NCI-H1436 treated with DMSO at 0.1 percent for 48 hours (cell line): ENCODE measurements around the gene L3MBTL2.

Source experiments
- DNase-seq: peaks from one replicate; lab custom pipeline; 2025; lab: John Stamatoyannopoulos, UW

The L3MBTL2 gene

DNA sequence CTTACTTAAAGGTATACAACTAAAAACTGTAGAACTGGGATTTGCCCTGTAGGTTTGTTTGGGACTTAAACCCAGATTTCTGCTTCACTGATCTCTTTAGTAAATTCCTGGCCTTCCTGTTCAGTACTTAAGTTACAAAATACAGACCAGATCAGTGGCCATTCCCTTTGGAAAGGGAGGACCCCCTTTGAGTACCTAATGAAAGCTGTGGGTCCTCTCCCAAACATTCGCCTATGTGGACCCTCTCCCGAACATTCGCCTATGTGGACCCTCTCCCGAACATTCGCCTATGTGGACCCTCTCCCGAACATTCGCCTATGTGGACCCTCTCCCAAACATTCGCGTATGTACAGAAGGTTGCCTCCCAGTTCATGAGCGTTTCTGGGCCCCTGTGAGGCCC is 10.3 kb downstream of the L3MBTL2 start:
- DNase-seq = no peak

DNA sequence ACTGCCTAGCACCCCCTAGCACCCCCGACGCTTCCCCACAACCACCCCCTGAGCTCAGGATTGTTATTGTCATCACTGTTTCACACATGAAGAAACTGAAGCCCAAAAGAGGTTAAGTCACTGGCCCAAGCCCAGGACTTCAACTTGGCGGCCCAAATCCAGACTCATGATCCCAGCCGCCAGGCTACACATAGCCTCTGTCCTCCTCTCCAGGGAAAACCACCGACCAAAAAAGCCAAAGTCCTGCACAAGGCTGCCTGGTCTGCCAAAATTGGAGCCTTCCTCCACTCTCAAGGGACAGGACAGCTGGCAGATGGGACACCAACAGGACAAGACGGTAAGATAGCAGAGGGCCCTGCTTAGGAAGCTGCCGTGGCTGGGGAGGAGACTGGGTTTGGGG is 10.8 kb downstream of the L3MBTL2 start:
- DNase-seq = no peak

DNA sequence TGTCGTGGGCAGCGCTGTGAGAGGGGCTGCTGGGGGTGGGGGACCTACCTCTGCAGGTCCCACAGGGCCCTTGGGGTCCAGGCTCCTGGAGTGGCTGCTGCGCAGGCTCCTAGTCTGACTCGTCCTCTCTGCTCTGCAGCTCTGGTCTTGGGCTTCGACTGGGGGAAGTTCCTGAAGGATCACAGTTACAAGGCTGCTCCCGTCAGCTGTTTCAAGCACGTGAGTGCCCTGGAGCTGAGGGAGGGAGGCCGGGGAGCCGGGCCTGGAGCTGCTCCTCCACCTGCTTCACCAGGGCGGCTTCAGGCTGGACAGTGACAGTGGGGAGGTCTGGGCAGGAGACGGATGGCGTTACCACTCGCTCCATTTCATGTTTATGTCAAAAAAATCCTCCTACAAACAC is 11.9 kb downstream of the L3MBTL2 start:
- no peak for DNase-seq

DNA sequence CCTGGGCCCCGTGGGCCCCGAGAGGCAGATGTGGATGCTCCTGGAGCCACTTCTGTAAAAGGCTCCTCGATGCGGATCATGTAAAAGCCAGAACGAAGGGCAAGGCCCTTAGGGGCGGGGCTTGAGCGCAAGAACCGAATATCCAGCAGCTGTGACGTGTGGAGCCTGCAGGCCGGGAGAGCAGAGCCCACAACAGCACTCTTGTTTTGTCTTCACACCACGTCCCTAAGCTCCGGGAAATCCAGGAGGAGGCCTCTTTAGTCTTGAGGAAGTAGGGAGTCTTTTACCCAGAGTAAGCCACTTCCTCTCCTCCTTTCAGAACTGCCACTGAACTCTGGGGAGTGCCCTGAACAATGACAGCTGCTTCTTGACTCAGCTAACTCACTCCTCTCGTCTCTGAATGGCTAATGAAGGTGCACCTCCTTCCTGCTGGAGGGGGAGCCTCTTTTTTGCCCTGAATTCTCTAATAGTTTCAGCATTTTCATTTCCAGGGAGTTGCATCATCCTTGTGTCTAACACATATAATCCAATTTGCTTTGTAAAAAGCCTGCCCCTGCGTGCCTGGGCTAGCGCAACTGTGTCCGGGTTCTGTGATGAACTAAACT is 12.5 kb downstream of the L3MBTL2 start:
- peak; percentile 12 for DNase-seq

DNA sequence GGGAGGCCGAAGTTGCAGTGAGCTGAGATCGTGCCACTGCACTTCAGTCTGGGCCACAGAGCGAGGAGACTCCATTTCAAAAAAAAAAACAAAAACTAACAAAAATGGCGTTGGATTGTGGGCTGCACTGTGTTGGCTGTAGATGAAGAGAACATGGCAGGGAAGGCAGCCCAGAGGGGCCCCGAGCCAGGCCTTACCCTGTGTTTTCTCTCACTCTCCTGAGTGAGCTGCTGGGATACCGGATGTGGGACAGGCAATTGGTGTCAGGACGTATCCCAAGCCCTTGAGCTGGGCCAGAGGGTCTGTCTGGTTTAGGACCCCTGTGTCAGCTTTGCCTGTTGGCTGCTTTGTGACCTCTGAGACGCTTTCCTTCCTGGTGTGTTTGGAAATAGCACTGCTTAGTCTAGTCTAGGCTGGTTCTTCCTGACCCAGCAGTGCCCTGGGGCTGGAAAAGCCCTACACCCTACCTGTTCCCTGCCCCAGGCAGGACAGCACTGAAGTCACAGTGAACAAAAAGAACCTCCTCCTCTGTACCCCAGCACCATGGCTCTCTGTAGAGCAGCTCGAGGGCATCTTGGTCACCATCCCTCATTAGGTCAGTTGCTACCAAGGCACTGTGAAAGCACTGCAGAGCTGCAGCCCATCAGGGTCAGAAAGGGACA is 17.9 kb downstream of the L3MBTL2 start:
- DNase-seq = no peak

DNA sequence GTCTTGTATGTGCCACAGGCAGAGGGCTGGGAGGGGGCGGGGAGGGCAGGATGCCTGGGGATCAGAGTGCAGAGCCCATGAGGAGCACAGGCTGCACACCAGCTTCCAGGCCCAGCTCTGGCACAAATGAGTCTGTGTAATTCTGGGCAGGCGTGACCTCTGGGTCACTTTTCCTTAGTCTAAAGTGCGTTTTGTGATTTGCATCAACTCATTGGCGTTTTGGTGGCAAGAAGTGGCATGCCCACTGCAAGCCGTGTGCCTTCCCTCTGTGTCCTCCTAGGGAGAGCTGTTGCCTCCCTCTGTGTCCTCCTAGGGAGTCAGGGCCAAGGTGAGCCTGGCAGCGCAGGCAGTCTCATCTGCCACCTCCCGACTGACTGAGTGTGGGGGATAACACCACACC is 18.4 kb downstream of the L3MBTL2 start:
- DNase-seq = no peak

DNA sequence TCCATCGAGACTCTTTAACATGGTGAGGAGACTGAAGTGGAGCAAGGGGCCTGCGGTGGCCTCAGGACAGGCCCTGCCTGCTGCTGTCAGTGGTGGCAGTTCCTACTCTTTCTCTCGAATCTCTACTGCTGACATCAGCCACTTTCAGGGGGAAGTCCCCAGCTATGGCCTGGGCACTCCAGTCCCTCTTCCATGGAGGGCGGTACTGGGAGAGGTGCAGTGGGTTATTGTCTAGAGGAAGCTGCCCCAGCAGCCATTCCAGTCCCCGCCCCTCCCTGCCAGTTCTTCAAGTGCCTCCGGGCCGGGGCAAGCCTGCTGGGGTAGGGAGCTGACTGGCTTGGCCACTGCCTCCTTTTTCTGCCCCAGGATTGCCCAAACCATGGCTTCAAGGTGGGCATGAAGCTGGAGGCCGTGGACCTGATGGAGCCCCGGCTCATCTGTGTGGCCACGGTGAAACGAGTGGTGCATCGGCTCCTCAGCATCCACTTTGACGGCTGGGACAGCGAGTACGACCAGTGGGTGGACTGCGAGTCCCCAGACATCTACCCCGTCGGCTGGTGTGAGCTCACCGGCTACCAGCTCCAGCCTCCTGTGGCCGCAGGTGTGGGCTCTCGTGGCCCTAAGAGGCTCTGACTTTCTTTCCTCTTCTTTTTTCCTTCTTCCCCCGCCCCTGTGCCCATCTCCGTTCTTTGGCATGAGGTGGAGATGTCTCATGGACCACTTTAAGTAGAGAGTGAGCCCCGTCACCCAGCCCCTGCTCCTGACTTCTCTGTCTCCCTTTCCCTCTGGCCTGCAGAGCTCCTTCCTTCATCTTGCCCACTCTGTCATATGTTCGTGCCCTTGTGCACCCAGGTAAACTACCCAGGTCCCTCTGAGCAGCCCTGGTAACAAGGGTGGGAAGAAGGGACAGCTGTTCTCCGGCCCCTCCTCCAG is 21.9 kb downstream of the L3MBTL2 start:
- DNase-seq = no peak

DNA sequence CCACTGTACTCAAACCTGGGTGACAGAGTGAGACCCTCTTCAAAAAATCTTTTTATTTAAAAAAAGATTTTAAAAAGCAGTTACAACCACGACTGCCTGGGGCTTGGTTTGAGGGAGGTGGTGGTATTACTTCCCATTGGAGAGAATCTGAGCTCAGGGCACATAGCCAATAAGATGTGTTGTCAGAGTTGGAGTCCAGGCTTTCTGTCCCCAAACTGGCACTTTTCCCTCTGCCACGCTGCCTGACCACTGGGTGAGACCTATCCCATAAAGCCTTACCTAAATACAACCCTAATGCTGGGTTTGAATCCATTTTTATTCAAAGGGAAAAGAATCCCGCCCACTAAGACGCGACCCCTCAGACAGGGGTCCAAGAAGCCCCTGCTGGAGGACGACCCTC is 24.1 kb downstream of the L3MBTL2 start:
- no peak for DNase-seq

DNA sequence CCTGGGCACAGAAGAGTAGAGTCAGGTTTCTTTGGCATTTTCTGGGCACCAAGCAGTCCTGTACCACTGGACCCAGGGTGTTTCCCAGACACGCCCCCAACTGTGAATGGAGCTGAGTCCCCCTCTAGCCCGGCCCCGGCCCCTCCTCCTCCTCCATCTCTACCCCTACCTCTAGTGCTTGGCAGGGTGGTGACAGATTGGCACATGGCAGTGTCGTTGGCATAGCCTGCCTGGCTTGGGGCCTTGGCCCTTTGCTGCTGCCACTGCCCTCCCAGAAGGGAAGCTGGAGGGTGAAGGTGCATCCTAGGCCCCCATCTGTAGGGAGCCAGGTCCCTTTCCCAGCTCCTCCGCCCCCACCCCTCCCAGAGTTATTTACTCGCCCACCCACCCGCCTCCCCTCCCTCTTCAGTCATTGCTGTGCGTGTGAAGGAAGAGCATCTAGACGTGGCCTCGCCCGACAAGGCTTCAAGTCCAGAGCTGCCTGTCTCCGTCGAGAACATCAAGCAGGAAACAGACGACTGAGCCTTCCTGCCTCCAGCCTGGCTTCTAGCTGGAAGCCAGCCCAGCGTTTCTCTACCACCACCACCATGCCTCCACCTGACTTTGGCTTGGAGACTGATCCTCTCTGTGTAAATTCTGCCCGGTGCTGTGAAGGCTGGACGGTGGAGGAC is 24.8 kb downstream of the L3MBTL2 start:
- no peak for DNase-seq

DNA sequence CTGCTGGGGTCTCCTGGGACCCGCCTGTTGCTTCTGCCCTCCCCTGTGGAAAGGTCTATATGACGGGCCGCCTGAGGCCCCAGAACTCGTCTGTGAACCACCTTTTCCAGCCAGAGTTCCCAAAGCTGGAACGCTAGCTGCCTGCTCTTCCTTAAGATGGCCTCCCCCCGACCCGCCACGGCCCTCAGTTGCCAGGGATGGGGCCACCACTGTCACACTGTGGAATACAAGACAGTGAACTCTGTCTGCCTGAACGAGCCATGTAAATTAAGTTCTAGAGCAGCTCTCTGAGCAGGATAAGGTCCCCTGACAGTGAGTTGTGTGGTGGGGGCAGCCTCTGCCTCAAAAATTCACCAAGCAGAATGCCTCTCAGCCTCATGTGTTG is 25.3 kb downstream of the L3MBTL2 start:
- DNase-seq = no peak

DNA sequence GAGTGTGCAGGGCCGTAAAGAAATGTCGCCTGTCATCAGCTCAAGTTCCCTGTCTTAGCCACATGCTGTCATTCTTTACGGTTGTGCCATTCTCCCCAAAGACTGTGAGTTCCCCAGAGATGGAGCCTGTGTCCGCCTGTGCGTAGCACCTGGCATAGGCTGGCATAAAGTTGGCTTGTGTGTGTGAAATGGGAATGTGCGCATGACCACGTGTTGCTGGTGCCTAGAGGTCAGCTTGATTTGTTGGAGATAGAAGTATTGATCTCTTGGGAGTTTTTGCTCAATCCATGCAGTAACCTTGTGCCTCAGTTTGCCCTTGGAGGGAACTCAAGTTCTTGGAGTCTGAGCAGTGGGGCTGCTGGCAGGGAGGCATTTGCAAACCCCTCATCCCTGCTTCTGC is 26.3 kb downstream of the L3MBTL2 start:
- DNase-seq = no peak

DNA sequence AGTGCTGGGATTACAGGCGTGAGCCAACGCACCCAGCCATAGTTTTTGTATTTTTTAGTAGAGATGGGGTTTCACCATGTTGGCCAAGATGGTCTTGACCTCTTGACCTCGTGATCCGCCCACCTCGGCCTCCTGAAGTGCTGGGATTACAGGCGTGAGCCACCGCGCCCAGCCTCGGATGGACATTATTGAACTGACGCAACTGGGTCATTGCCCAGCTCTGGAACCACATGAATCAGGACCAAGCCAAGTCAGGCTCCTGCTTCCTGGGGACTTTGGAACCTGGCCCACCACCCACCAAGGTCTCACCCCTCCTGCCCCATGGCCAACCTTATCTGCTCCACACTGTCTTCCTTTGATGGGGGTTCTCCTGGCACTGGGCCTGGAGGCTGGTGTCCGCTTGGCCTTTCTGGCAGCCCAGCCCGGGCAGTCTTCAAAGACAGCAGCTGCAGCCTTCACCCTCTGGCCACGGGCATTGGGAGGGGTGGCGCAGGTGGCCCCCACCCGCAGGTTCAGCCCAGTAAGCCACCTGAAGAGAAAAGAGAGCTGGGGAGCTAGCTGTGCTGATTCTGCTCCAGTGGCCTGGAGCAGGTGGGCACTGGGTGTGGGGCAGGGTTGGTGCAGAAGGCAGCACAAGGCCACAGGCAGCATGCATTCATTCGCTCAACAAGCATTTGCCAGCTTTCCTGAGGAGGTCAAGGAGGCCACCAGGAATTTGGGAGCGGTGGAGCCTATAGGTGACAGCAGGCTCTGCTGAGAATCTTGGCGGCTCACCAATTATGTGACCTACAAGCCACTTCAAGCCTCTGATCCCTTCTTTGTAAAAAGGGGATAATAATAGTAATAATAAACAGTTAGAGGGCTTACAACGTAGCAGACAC is 29.9 kb downstream of the L3MBTL2 start:
- DNase-seq = no peak

DNA sequence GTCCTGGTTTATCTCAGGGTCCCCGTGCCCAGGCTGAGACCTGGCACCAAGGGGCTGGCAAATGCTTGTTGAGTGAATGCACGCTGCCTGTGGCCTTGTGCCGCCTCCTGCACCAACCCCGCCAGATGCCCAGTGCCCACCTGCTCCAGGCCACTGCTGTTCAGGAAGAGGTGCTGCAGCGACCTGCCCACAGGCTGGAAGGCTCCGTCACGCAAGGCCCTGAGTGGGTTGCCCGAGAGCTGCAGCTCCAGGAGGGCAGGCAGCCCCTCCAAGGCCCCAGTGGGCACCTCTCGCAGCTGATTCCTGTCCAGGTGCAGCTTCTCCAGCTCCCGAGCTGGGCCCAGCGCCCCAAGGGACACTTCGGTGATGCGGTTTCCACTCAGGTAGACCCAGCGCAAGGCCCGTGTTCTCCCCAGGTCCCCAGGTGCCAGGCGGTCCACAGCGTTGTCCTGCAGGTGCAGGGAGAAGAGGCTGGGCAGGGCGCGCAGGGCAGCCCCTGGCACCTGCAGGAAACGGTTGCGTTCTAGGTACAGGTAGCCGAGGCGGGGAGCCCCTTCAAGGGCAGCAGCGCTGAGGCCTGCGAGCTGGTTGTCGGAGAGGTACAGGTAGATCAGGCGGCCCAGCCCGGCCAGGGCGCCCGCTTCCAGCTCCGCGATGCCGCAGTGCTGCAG is 32.1 kb downstream of the L3MBTL2 start:
- DNase-seq = no peak

DNA sequence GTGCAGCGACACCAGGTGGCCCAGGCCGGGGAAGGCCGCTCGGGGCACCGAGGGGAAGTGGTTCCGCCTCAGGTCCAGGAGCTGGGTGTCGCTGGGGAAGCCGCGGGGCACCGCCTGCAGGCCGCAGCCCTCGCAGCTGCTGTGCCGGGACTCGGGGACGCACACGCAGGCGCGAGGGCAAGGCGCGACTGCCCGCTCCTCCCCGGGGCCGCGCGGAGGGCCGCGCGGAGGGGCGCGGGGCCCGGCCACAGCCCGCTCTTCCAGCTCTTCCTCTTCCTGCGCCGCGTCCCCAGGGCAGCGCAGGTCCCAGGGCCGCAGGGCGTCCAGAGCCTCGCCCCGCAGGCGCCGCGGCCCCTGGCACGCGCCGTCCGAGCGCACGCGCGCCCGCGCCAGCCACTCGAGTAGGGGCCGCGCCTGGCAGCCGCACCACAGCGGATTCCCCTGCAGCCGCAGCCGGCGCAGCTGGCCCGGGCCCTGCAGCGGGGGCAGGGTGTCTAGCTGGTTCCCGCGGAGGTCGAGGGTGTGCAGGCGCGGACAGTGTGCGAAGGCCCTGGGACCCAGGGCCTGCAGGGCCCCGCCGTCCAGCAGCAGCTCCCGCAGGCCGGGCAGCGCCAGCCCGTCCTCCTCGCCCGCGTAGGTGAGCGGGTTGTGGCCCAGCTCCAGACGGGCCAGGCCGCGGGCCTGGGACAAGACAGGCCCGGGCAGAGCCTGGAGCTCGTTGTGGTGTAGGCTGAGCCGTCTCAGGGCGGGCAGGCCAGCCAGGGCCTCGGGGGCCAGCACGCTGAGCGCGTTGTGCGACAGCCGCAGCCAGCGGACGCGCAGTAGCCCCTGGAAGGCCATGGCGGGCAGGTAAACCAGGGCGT is 32.8 kb downstream of the L3MBTL2 start:
- DNase-seq = no peak

DNA sequence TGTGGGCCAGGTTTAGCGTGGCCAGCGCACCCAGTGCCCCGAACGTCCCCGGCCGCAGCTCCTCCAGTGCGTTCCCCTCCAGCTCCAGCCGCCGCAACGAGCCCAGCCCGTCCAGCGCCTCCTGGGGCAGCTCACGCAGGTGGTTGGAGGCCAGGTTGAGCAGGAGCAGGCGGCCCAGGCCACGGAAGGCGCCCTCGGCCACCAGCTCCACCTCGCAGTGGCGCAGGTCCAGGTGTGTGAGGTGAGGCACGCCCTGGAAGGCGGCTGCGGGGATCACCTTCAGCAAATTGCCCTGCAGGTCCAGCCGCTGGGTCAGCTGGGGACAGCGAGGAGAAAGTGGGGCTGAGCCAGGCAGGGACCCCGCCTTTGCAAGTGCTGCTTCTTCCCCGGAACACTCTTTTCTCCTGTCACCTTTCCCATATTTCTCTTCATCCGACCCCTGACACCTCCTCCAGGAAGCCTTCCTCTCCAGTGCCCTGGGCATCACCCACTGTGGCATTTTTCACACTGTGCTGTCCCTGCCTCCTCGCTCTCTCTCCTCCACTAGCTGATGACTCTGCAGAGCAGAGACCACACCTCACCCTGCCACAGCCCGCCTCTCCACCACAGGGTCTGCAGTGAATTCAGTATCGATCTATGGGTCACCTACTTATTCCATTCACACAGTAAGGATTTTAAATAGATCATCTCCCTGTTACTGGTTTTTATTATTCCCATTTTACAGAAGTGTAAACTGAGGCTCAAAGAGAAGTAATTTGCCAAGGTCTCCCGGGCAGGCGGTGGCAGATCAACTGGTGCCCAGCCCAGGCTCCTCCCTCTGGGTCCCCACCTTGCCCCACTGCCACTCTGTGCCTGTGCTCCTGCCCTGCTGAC is 33.7 kb downstream of the L3MBTL2 start:
- DNase-seq = no peak

DNA sequence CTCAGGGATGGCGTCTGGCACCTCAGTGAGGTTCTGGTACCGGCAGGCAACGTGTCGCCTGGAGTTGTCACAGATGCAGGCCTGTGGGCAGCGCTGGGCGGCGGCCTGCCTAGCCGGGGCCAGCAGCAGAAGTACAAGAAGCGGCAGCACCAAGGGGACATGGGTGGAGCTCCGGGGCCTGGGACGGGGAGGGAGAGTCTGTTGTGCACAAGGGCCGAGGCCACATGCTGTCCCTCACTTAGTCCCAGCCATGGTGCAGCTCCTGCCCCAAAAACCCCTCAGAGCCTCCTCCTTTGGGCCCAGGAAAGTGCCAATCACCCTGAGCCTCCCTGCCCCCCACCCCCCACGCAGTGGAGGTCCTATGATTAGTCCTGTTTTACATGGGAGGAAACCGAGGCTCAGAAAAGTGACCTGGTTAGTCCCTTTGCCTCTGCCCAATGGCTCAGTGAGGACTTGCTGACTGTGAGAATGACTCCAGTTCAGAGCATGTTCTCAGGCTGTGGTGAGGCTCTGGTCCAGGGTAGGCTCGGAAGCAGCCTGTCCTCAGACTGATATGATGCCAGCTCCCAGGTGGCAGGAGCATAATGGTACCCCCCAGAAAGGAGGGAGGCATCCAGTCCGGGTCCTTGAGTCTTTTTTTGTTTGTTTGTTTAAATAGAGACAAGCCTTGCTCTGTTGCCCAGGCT is 34.5 kb downstream of the L3MBTL2 start:
- DNase-seq = no peak

DNA sequence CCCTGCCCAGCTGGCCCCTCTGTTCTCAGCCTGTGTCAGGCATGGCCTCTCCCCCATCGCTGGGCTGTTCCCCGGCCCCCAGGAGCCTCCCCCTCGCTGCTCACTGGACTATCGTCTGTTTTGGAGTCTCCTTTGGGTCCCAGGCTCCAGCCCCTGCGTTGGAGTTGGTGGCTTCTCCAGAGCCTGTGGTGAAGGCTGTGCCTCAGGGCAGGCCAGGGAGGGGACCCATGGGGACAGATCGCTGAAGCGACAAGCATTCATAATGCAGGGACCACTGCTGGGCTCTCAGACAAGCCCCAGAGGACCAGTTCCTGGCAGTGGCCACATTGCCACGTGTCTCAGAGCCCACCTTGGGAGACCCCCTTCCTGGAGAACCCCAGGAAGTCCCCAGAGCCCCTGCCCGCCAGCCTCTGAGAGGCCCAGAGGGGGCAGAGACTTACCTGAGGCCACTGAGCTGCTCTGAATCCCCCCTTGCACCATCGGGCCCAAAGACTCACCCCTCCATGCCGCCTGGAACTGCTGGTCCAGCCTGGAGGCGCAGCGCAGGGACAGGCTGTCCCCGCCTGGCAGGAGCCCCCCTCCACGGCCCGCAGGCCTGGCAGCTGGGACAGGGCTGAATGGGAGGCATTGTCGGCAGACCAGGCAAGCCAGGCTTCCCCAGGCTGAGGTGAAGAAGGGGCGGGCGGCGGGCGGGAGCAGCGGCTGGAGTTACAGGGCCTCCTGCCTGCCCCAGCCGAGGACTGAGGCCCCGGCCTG is 35.4 kb downstream of the L3MBTL2 start, which contains the start of gene CHADL:
TSS of gene CHADL (minus strand) at position 555 of the 756 bp plus-strand sequence. CDS start at position 505, 50 bp downstream.
- no peak for DNase-seq
